Measurements from ENCODE around the gene MAPK11. TPM values are rescaled to one million over a fixed set of nuclear protein-coding genes. Genes with fewer than 3 reads are reported as not detected.

MAPK11 gene
- total RNA-seq, 2 experiments from 2014 or later = 5.9 to 6.2 TPM

- no peak for ATAC-seq
- no peak for DNase-seq
- H3K4me3 Mint-ChIP-seq = no peak overlapping the region
- H3K36me3 Mint-ChIP-seq (ENCODE audit: low read depth) = no peaks in the 10 kb centered on the region
- H3K27ac Mint-ChIP-seq = no peak overlapping the region
- H3K27me3 Mint-ChIP-seq = peaks cover 5% of the 10 kb centered on the region
- POLR2A ChIA-PET = no interaction called here
- no peaks in the 10 kb centered on the region for H3K9me3 Mint-ChIP-seq
- H3K4me1 Mint-ChIP-seq (ENCODE audit: low read depth) = peaks cover 15% of the 10 kb centered on the region
- intact Hi-C loops (cut with micrococcal nuclease) = no loop called here
- no peak for TF ChIP-seq CTCF (IDR thresholded peaks at IDR 0.05)
- CTCF ChIA-PET = interaction anchor here (1.6 kb wide), 1 partner anchor 17 kb away, joined by 4 read pairs; no protein-coding TSS in a partner anchor
Observed at GRCh38 chr22:50310949-50311444, 40.8 kb upstream of the MAPK11 start.

GRCh38 chr22:50310031-50310722 lies 40.0 kb upstream of the MAPK11 start:
- Mint-ChIP-seq H3K27ac (no peak overlapping the region), H3K36me3 (ENCODE audit: low read depth) (no peaks in the 10 kb centered on the region), H3K4me3 (no peak overlapping the region), H3K27me3 (peaks cover 9% of the 10 kb centered on the region), H3K9me3 (no peaks in the 10 kb centered on the region), H3K4me1 (ENCODE audit: low read depth) (peaks cover 15% of the 10 kb centered on the region)
- ATAC-seq = no peak
- DNase-seq = no peak
- ChIA-PET CTCF (interaction anchor here (1.2 to 1.4 kb wide), 2 partner anchors 16 to 17 kb away, joined by 3 to 4 read pairs; no protein-coding TSS in a partner anchor), POLR2A (interaction anchor here (0.6 to 1.5 kb wide), 4 partner anchors 12 to 502 kb away, joined by 3 read pairs; partner anchors contain the start of gene DENND6B)
- intact Hi-C loops (cut with micrococcal nuclease) = no loop called here
- no peak for TF ChIP-seq CTCF (IDR thresholded peaks at IDR 0.05)

GRCh38 chr22:50309601-50309991 lies 39.4 kb upstream of the MAPK11 start:
- TF ChIP-seq CTCF (IDR thresholded peaks at IDR 0.05) = no peak
- H3K9me3 Mint-ChIP-seq = no peaks in the 10 kb centered on the region
- ChIA-PET CTCF (interaction anchor here (1.2 to 1.4 kb wide), 2 partner anchors 17 to 18 kb away, joined by 3 to 4 read pairs; no protein-coding TSS in a partner anchor), POLR2A (interaction anchor here (0.6 to 1.5 kb wide), 4 partner anchors 13 to 502 kb away, joined by 3 read pairs; partner anchors contain the start of gene DENND6B)
- H3K27me3 Mint-ChIP-seq = peaks cover 10% of the 10 kb centered on the region
- H3K36me3 Mint-ChIP-seq (ENCODE audit: low read depth) = no peaks in the 10 kb centered on the region
- intact Hi-C loops (cut with micrococcal nuclease) = no loop called here
- H3K4me3 Mint-ChIP-seq = no peak overlapping the region
- DNase-seq = no peak
- ATAC-seq = no peak
- no peak overlapping the region for H3K27ac Mint-ChIP-seq
- peaks cover 13% of the 10 kb centered on the region for H3K4me1 Mint-ChIP-seq (ENCODE audit: low read depth)

- DNase-seq (no peak), ATAC-seq (no peak)
- no peaks in the 10 kb centered on the region for H3K36me3 Mint-ChIP-seq (ENCODE audit: low read depth)
- no peak for TF ChIP-seq CTCF (IDR thresholded peaks at IDR 0.05)
- intact Hi-C loops (cut with micrococcal nuclease) = no loop called here
- ChIA-PET POLR2A (interaction anchor here (1.1 to 1.5 kb wide), 3 partner anchors 14 to 18 kb away, joined by 3 read pairs; partner anchors contain the start of gene DENND6B), CTCF (interaction anchor here (1.2 to 1.4 kb wide), 2 partner anchors 17 to 19 kb away, joined by 3 to 4 read pairs; no protein-coding TSS in a partner anchor)
- H3K9me3 Mint-ChIP-seq = no peaks in the 10 kb centered on the region
- H3K4me1 Mint-ChIP-seq (ENCODE audit: low read depth) = peaks cover 9% of the 10 kb centered on the region
- no peak overlapping the region for H3K27ac Mint-ChIP-seq
- peaks cover 10% of the 10 kb centered on the region for H3K27me3 Mint-ChIP-seq
- no peak overlapping the region for H3K4me3 Mint-ChIP-seq
Observed at GRCh38 chr22:50308986-50309600, 38.9 kb upstream of the MAPK11 start.

GRCh38 chr22:50308597-50308935 lies 38.4 kb upstream of the MAPK11 start:
- Mint-ChIP-seq H3K4me1 (ENCODE audit: low read depth) (peaks cover 9% of the 10 kb centered on the region), H3K27me3 (peaks cover 10% of the 10 kb centered on the region), H3K4me3 (no peak overlapping the region), H3K36me3 (ENCODE audit: low read depth) (no peaks in the 10 kb centered on the region), H3K27ac (no peak overlapping the region), H3K9me3 (no peaks in the 10 kb centered on the region)
- DNase-seq (no peak), ATAC-seq (no peak)
- intact Hi-C loops (cut with micrococcal nuclease) = no loop called here
- CTCF ChIA-PET = no interaction called here
- no peak for TF ChIP-seq CTCF (IDR thresholded peaks at IDR 0.05)
- POLR2A ChIA-PET = interaction anchor here (1.5 kb wide), 1 partner anchor 13 kb away, joined by 3 read pairs; no protein-coding TSS in a partner anchor
